Neural cell (in vitro differentiated cells): Measurements from ENCODE around the gene NHERF2.

Experiments used
- CTCF ChIP-seq: fragments of 450-650 bp; IDR thresholded peaks from 2 replicates; pipeline ENCODE4 v1.5.1; 2014; ENCODE audit warnings: antibody characterized with exemption, mild to moderate bottlenecking, moderate library complexity; ENCODE audit not compliant: poor library complexity, severe bottlenecking
- EP300 ChIP-seq: fragments of 450-650 bp; conservative IDR thresholded peaks from 2 replicates; pipeline ENCODE4 v1.6.1; 2014; ENCODE audit warnings: antibody characterized with exemption, mild to moderate bottlenecking, moderate library complexity; ENCODE audit not compliant: poor library complexity, severe bottlenecking
- EZH2 ChIP-seq: fragments of 200-600, 300-800 bp; shearing (Covaris generic), sonication (generic); IDR thresholded peaks from 2 replicates; pipeline ENCODE4 v1.6.1; 2014; ENCODE audit warnings: antibody characterized with exemption, low read length, borderline replicate concordance, mild to moderate bottlenecking; ENCODE audit not compliant: insufficient read depth, poor library complexity, severe bottlenecking
- MXI1 ChIP-seq: fragments of 450-650 bp; conservative IDR thresholded peaks from 2 replicates; pipeline ENCODE4 v1.6.1; 2014; ENCODE audit warnings: antibody characterized with exemption, mild to moderate bottlenecking; ENCODE audit not compliant: poor library complexity, severe bottlenecking
- POLR2AphosphoS5 ChIP-seq: IDR thresholded peaks from 2 replicates; pipeline ENCODE4 v1.6.1; 2012
- REST ChIP-seq: IDR thresholded peaks from 2 replicates; pipeline ENCODE4 v1.6.1; 2012; ENCODE audit warnings: borderline replicate concordance
- SMC3 ChIP-seq: fragments of 450-650 bp; conservative IDR thresholded peaks from 2 replicates; pipeline ENCODE4 v1.6.1; 2014; ENCODE audit warnings: antibody characterized with exemption, mild to moderate bottlenecking, moderate library complexity; ENCODE audit not compliant: poor library complexity
- TAF1 ChIP-seq: IDR thresholded peaks from 2 replicates; pipeline ENCODE4 v1.6.1; 2012; ENCODE audit warnings: low read depth

- TF ChIP-seq MXI1: no peak
- TF ChIP-seq SMC3: no peak
- no peak for TF ChIP-seq CTCF
- no peak for TF ChIP-seq POLR2AphosphoS5
- TF ChIP-seq EZH2: no peak
- TF ChIP-seq TAF1: no peak
- TF ChIP-seq EP300: no peak
- TF ChIP-seq REST: no peak
Measured at GRCh38 chr16:2070576-2071453, 44.1 kb downstream of the NHERF2 start.
